OCI-LY1 (cell line): ENCODE data around the gene TTC1.

Source experiments
- CTCF ChIP-seq: fragments of 200-600 bp; sonication (generic), shearing (Covaris generic); IDR thresholded peaks from 2 replicates; pipeline ENCODE4 v1.5.1; 2017; ENCODE audit warnings: mild to moderate bottlenecking, antibody characterized with exemption, low read length, moderate library complexity, mixed read lengths
- EZH2 ChIP-seq: fragments of 200-600 bp; sonication (generic), shearing (Covaris generic); IDR thresholded peaks from 2 replicates; pipeline ENCODE4 v1.8.0; 2017; ENCODE audit warnings: borderline replicate concordance, mixed run types, mild to moderate bottlenecking, antibody characterized with exemption, low read length, moderate library complexity, mixed read lengths

- no peak for TF ChIP-seq CTCF
- TF ChIP-seq EZH2: no peak
Measured at GRCh38 chr5:160044391-160044804, 35.5 kb downstream of the TTC1 start.
